ENCODE measurements around the gene GJB6.

DNA sequence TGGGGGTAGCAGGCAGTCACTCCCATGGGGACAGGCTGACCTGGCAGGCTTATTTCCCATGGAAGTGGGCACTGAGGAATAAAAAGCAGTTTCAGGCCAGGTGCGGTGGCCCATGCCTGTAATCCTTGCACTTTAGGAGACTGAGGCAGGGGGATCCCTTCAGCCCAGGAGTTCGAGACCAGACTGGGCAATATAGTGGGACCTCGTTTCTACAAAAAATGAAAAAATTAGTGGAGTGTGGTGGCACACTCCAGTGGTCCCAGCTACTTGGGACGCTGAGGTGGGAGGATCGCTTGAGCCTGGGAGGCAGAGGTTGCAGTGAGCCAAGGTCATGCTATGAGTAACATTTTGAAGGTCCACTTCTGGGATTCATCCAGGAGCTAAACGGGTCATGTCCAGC is 45.3 kb downstream of the GJB6 start:
- TF ChIP-seq, protein P1, sequence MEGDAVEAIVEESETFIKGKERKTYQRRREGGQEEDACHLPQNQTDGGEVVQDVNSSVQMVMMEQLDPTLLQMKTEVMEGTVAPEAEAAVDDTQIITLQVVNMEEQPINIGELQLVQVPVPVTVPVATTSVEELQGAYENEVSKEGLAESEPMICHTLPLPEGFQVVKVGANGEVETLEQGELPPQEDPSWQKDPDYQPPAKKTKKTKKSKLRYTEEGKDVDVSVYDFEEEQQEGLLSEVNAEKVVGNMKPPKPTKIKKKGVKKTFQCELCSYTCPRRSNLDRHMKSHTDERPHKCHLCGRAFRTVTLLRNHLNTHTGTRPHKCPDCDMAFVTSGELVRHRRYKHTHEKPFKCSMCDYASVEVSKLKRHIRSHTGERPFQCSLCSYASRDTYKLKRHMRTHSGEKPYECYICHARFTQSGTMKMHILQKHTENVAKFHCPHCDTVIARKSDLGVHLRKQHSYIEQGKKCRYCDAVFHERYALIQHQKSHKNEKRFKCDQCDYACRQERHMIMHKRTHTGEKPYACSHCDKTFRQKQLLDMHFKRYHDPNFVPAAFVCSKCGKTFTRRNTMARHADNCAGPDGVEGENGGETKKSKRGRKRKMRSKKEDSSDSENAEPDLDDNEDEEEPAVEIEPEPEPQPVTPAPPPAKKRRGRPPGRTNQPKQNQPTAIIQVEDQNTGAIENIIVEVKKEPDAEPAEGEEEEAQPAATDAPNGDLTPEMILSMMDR (conservative IDR thresholded peaks at IDR 0.05), result no peak
- TF ChIP-seq ZFX (IDR thresholded peaks at IDR 0.05), result no peak

Measured in C4-2B (cell line).